ENCODE data around the gene RLF.

Gene RLF, protein sequence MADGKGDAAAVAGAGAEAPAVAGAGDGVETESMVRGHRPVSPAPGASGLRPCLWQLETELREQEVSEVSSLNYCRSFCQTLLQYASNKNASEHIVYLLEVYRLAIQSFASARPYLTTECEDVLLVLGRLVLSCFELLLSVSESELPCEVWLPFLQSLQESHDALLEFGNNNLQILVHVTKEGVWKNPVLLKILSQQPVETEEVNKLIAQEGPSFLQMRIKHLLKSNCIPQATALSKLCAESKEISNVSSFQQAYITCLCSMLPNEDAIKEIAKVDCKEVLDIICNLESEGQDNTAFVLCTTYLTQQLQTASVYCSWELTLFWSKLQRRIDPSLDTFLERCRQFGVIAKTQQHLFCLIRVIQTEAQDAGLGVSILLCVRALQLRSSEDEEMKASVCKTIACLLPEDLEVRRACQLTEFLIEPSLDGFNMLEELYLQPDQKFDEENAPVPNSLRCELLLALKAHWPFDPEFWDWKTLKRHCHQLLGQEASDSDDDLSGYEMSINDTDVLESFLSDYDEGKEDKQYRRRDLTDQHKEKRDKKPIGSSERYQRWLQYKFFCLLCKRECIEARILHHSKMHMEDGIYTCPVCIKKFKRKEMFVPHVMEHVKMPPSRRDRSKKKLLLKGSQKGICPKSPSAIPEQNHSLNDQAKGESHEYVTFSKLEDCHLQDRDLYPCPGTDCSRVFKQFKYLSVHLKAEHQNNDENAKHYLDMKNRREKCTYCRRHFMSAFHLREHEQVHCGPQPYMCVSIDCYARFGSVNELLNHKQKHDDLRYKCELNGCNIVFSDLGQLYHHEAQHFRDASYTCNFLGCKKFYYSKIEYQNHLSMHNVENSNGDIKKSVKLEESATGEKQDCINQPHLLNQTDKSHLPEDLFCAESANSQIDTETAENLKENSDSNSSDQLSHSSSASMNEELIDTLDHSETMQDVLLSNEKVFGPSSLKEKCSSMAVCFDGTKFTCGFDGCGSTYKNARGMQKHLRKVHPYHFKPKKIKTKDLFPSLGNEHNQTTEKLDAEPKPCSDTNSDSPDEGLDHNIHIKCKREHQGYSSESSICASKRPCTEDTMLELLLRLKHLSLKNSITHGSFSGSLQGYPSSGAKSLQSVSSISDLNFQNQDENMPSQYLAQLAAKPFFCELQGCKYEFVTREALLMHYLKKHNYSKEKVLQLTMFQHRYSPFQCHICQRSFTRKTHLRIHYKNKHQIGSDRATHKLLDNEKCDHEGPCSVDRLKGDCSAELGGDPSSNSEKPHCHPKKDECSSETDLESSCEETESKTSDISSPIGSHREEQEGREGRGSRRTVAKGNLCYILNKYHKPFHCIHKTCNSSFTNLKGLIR (N-terminal part only)

DNA sequence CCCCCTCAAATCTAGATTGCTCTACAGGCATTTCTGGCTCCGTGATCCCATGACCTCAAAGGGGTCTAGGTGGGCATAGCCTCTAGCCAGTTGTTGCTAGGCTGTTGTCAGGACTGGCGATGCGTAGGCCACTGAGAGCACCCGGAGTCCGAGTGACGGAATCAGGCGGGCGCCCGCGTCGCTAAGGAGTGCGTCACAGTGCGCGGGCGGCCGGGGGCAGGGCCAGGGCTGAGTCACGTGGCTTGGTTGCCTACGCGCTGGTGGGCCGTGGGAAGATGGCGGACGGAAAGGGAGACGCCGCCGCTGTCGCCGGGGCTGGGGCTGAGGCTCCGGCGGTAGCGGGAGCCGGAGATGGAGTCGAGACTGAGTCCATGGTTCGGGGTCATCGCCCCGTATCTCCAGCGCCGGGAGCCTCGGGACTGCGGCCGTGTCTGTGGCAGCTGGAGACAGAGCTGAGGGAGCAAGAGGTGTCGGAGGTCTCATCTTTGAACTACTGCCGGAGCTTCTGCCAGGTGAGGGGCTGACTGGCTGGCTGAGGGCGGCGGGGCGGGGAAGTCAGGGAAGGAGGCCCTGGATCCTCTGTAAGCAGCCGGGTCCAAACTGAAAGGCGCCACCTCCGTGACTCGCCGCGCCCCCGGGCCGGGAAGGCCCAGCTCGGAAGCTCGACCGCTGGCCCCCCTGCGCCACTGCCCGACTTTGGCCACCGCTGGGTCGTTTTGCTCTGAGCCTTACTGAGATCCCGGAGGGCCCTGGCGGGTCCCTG is at the start of gene RLF:
Gene RLF, plus strand, starts transcription at position 263 of the 763 bp plus-strand sequence. Its CDS starts 13 bp downstream, at position 276.
- peaks cover 3 to 33% (median 29%) of the 10 kb centered on the region in 5 donors for H3K4me1 ChIP-seq (ENCODE audit: control insufficient read depth in 5 of 5, insufficient read depth in 5 of 5, low read length in 5 of 5)
- peak within 1 kb of the TSS; percentile 98 for H3K27ac ChIP-seq (ENCODE audit: low read depth, low read length)
- H3K9ac ChIP-seq (ENCODE audit: low read length in 5 of 5), result peak within 1 kb of the TSS; percentile 88 to 99 (median 99)
- H3K36me3 ChIP-seq (ENCODE audit: control insufficient read depth in 5 of 5, insufficient read depth in 5 of 5, low read length in 5 of 5), result no peaks in the 10 kb centered on the region
- peak within 1 kb of the TSS; percentile 87 to 99 (median 98) for H3K4me3 ChIP-seq (ENCODE audit: low read depth in 1 of 5, low read length in 5 of 5)
- H3K9me3 ChIP-seq (ENCODE audit: control insufficient read depth in 5 of 5, low read length in 5 of 5), result no peaks in the 10 kb centered on the region
- peaks cover 0 to 3% (median 0%) of the 10 kb centered on the region in 5 donors for H3K27me3 ChIP-seq (ENCODE audit: control insufficient read depth in 5 of 5, insufficient read depth in 4 of 5, low read length in 5 of 5)

DNA sequence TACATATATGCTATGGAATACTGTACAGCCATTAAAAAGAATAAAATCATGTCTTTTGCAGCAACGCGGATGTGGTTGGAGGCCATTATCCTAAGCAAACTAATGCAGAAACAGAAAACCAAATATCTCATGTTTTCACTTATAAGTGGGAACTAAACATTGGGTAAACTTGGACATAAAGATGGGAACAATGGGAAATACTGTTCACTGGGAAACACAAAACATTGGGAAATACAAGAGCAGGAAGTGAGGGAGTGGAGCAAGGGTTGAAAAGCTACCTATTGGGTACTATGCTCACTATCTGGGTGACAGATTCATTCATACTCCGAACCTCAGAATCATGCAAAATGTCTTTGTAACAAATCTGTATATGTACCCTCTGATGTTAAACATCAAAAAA is 46.8 kb upstream of the RLF start:
- no peak overlapping the region for H3K4me3 ChIP-seq (ENCODE audit: low read depth in 1 of 5, low read length in 5 of 5)
- peaks cover 0 to 16% (median 7%) of the 10 kb centered on the region in 5 donors for H3K9me3 ChIP-seq (ENCODE audit: control insufficient read depth in 5 of 5, low read length in 5 of 5)
- H3K27ac ChIP-seq (ENCODE audit: low read depth, low read length), result no peak overlapping the region
- H3K9ac ChIP-seq (ENCODE audit: low read length in 5 of 5), result no peak overlapping the region
- no peaks in the 10 kb centered on the region for H3K4me1 ChIP-seq (ENCODE audit: control insufficient read depth in 5 of 5, insufficient read depth in 5 of 5, low read length in 5 of 5)
- H3K36me3 ChIP-seq (ENCODE audit: control insufficient read depth in 5 of 5, insufficient read depth in 5 of 5, low read length in 5 of 5), result no peaks in the 10 kb centered on the region
- peaks cover 0 to 3% (median 0%) of the 10 kb centered on the region in 5 donors for H3K27me3 ChIP-seq (ENCODE audit: control insufficient read depth in 5 of 5, insufficient read depth in 4 of 5, low read length in 5 of 5)

DNA sequence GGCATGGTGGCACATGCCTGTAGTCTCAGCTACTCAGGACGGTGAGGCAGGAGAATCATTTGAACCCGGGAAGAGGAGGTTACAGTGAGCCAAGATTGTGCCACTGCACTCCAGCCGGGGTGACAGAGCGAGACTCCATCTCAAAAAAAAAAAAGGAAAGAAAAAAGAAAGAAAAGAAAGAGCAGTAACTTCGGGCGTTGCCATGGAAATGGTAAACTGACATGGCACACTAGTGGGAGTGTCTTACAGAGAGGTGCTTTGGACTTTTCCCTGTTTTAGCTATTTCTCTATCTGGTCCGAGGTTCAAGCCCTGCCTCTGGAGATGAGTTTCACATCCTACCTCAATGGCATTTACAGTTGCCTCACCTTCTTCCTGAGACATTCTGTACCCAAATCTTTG is 41.1 kb upstream of the RLF start:
- H3K27ac ChIP-seq (ENCODE audit: low read depth, low read length), result no peak overlapping the region
- H3K9me3 ChIP-seq (ENCODE audit: control insufficient read depth in 5 of 5, low read length in 5 of 5), result no peaks in the 10 kb centered on the region
- H3K4me1 ChIP-seq (ENCODE audit: control insufficient read depth in 5 of 5, insufficient read depth in 5 of 5, low read length in 5 of 5), result no peaks in the 10 kb centered on the region
- no peaks in the 10 kb centered on the region for H3K27me3 ChIP-seq (ENCODE audit: control insufficient read depth in 5 of 5, insufficient read depth in 4 of 5, low read length in 5 of 5)
- H3K9ac ChIP-seq (ENCODE audit: low read length in 5 of 5), result no peak overlapping the region
- no peak overlapping the region for H3K4me3 ChIP-seq (ENCODE audit: low read depth in 1 of 5, low read length in 5 of 5)
- no peaks in the 10 kb centered on the region for H3K36me3 ChIP-seq (ENCODE audit: control insufficient read depth in 5 of 5, insufficient read depth in 5 of 5, low read length in 5 of 5)

DNA sequence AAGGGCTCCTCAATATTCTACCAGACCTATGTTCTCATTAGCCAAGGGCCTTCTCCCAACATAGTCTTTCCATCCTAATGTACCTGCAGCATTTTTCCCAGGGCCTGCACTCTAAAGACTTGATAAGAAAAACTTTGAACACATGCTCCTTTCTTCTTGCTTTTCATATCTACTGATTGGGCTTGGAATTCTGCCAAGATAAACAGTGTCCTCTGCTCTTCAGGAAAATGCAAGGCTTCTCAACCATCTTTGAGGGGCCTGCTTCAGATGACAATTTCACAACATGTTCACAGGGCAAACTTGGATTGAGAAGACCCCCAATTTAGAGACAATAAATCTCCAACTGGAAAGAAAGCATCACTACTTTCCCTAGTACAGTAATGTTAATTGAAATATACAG is 38.3 kb upstream of the RLF start:
- H3K27ac ChIP-seq (ENCODE audit: low read depth, low read length), result no peak overlapping the region
- H3K9me3 ChIP-seq (ENCODE audit: control insufficient read depth in 5 of 5, low read length in 5 of 5), result no peaks in the 10 kb centered on the region
- H3K36me3 ChIP-seq (ENCODE audit: control insufficient read depth in 5 of 5, insufficient read depth in 5 of 5, low read length in 5 of 5), result no peaks in the 10 kb centered on the region
- H3K4me1 ChIP-seq (ENCODE audit: control insufficient read depth in 5 of 5, insufficient read depth in 5 of 5, low read length in 5 of 5), result no peaks in the 10 kb centered on the region
- H3K4me3 ChIP-seq (ENCODE audit: low read depth in 1 of 5, low read length in 5 of 5), result no peak overlapping the region
- no peaks in the 10 kb centered on the region for H3K27me3 ChIP-seq (ENCODE audit: control insufficient read depth in 5 of 5, insufficient read depth in 4 of 5, low read length in 5 of 5)
- H3K9ac ChIP-seq (ENCODE audit: low read length in 5 of 5), result no peak overlapping the region

DNA sequence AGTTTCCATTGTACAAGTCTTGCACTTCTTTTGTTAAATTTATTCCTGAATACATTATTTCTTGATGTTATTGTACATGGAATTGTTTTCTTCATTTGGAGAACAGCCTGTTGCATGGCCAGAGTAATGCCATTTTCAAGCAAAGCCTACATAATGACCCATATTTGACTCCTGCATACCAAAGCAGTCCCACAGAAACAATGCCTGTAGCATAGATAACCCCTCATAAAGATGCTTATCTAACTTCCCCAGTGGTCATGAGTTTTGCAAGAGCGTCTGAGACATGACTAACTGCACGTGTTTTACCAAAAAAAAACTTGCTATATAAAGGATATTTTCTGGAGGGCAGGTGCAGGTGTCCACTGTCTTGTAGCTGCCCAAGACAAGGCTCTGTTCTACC is 30.3 kb upstream of the RLF start:
- peaks cover 3 to 17% (median 9%) of the 10 kb centered on the region in 5 donors for H3K27me3 ChIP-seq (ENCODE audit: control insufficient read depth in 5 of 5, insufficient read depth in 4 of 5, low read length in 5 of 5)

DNA sequence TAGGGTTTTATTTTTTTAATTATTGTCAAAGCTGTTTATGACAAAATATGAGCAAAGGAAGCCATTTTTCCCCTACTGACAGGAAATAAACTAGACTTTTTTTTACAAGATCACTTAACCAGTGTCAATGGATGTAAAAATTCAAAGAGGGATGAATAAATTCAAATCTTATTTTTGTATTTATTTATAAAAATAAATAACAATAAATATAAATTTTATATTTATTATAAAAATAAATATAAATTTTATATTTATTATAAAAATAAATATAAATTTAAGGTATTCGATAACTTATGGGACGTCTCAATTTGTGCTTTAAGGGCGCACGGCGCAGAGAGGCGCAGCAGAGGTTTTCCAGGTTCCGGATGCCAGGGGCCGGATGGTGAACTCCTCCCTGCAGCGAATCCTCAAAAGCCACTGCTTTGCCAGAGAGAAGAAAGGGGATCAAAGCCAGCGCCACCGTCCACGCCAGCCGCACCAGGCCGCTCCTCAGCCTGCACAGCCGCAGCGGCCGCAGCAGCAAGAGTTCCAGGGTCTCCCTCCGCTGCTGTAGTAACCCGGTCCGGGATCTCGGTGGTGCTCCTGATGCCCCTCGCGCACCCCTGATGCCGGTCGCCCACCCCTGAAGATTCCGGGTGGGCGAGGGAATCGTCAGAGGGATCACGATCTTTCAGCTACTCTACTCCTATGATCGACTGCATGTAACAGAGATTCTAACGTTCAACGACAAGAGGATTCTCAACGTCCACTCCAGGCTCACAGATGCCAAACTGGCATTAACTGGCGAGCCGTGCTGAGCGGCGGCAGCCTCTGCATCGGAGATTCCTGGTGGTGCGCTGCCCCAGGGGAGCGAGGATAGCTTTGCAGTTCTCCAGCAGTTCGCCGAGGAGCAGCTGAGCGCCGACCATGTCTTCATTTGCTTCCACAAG is 28.5 kb upstream of the RLF start:
- peak overlapping the region in 4 of 5 donors; percentile 3 to 44 (median 36) for H3K4me3 ChIP-seq (ENCODE audit: low read depth in 1 of 5, low read length in 5 of 5)

More for the DNA sequence above, 30.3 kb upstream of the RLF start:
- H3K4me3 ChIP-seq (ENCODE audit: low read depth in 1 of 5, low read length in 5 of 5), result no peak overlapping the region
- peaks cover 0 to 7% (median 6%) of the 10 kb centered on the region in 5 donors for H3K4me1 ChIP-seq (ENCODE audit: control insufficient read depth in 5 of 5, insufficient read depth in 5 of 5, low read length in 5 of 5)
- H3K36me3 ChIP-seq (ENCODE audit: control insufficient read depth in 5 of 5, insufficient read depth in 5 of 5, low read length in 5 of 5), result no peaks in the 10 kb centered on the region
- H3K9me3 ChIP-seq (ENCODE audit: control insufficient read depth in 5 of 5, low read length in 5 of 5), result peaks cover 0 to 4% (median 0%) of the 10 kb centered on the region in 5 donors
- H3K9ac ChIP-seq (ENCODE audit: low read length in 5 of 5), result no peak overlapping the region
- no peak overlapping the region for H3K27ac ChIP-seq (ENCODE audit: low read depth, low read length)

DNA sequence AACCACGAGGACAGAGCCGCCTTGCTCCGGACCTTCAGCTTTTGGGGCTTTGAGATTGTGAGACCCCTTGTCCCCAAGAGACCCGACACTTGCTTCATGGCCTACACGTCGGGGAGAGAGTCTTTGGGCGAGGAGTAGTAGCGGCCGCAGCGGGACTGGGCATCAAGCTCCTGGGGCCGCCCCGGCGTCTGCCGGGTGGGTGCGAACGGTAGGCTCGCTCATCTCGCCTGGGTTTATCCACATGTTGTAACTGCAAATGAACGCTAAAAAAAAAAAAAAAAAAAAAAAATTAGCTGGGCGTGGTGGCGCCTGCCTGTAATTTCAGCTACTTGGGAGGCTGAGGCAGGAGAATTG is 27.9 kb upstream of the RLF start:
- H3K27me3 ChIP-seq (ENCODE audit: control insufficient read depth in 5 of 5, insufficient read depth in 4 of 5, low read length in 5 of 5), result peaks cover 3 to 17% (median 9%) of the 10 kb centered on the region in 5 donors
- H3K4me1 ChIP-seq (ENCODE audit: control insufficient read depth in 5 of 5, insufficient read depth in 5 of 5, low read length in 5 of 5), result peaks cover 0 to 7% (median 6%) of the 10 kb centered on the region in 5 donors
- no peak overlapping the region for H3K27ac ChIP-seq (ENCODE audit: low read depth, low read length)
- H3K36me3 ChIP-seq (ENCODE audit: control insufficient read depth in 5 of 5, insufficient read depth in 5 of 5, low read length in 5 of 5), result no peaks in the 10 kb centered on the region
- H3K4me3 ChIP-seq (ENCODE audit: low read depth in 1 of 5, low read length in 5 of 5), result peak overlapping the region in 2 of 5 donors; percentile 40 to 44
- H3K9me3 ChIP-seq (ENCODE audit: control insufficient read depth in 5 of 5, low read length in 5 of 5), result peaks cover 0 to 4% (median 0%) of the 10 kb centered on the region in 5 donors
- H3K9ac ChIP-seq (ENCODE audit: low read length in 5 of 5), result no peak overlapping the region

More for the DNA sequence above, 28.5 kb upstream of the RLF start:
- no peak overlapping the region for H3K27ac ChIP-seq (ENCODE audit: low read depth, low read length)
- peaks cover 3 to 17% (median 9%) of the 10 kb centered on the region in 5 donors for H3K27me3 ChIP-seq (ENCODE audit: control insufficient read depth in 5 of 5, insufficient read depth in 4 of 5, low read length in 5 of 5)
- peaks cover 0 to 7% (median 6%) of the 10 kb centered on the region in 5 donors for H3K4me1 ChIP-seq (ENCODE audit: control insufficient read depth in 5 of 5, insufficient read depth in 5 of 5, low read length in 5 of 5)
- H3K36me3 ChIP-seq (ENCODE audit: control insufficient read depth in 5 of 5, insufficient read depth in 5 of 5, low read length in 5 of 5), result no peaks in the 10 kb centered on the region
- H3K9ac ChIP-seq (ENCODE audit: low read length in 5 of 5), result no peak overlapping the region
- peaks cover 0 to 4% (median 0%) of the 10 kb centered on the region in 5 donors for H3K9me3 ChIP-seq (ENCODE audit: control insufficient read depth in 5 of 5, low read length in 5 of 5)

DNA sequence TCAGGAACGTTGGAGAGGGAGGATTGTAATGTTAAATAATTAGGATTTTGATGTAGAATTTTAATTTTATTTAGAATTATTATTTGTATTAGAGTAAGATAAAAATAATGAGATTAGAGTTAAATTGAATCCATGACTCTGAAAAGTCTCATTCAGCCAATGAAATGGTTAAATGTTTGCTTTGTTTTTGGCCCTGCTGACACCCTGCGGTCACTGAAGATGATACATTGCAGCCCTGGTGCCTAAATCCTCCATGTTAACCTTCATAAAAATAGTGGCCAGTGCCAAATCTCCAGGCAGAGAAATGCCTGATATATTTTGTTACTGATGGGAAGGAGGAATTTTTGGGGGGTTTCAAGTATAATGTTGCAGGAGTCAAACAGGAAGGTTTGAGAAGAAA is 27.3 kb upstream of the RLF start:
- no peak overlapping the region for H3K4me3 ChIP-seq (ENCODE audit: low read depth in 1 of 5, low read length in 5 of 5)
- no peak overlapping the region for H3K9ac ChIP-seq (ENCODE audit: low read length in 5 of 5)
- H3K27ac ChIP-seq (ENCODE audit: low read depth, low read length), result no peak overlapping the region
- H3K9me3 ChIP-seq (ENCODE audit: control insufficient read depth in 5 of 5, low read length in 5 of 5), result peaks cover 0 to 4% (median 0%) of the 10 kb centered on the region in 5 donors
- H3K27me3 ChIP-seq (ENCODE audit: control insufficient read depth in 5 of 5, insufficient read depth in 4 of 5, low read length in 5 of 5), result peaks cover 3 to 17% (median 9%) of the 10 kb centered on the region in 5 donors
- H3K36me3 ChIP-seq (ENCODE audit: control insufficient read depth in 5 of 5, insufficient read depth in 5 of 5, low read length in 5 of 5), result no peaks in the 10 kb centered on the region
- H3K4me1 ChIP-seq (ENCODE audit: control insufficient read depth in 5 of 5, insufficient read depth in 5 of 5, low read length in 5 of 5), result peaks cover 0 to 7% (median 6%) of the 10 kb centered on the region in 5 donors
